Keratinocyte (primary cell): ENCODE results near the gene BPGM. TPM values are rescaled to one million over a fixed set of nuclear protein-coding genes. Genes with fewer than 3 reads are reported as not detected.

Experiments
- DNase-seq: peaks from one replicate; pipeline ENCODE4 v3.0.0-alpha.2; 2011; ENCODE audit warnings: low read depth, missing footprints, low spot score
- FAIRE-seq: peaks from 2 replicates; lab custom pipeline; 2011; peaks lifted over from hg19 to GRCh38; lab: Jason Lieb, UNC
- H2AFZ ChIP-seq: 2 replicates; pipeline ENCODE4 v1.6.0; 2012; ENCODE audit warnings: low read length, control low read depth, inconsistent platforms; ENCODE audit not compliant: control insufficient read depth
- H3K27ac ChIP-seq: 2 replicates; pipeline ENCODE4 v1.5.1; 2011; ENCODE audit warnings: low read length; ENCODE audit not compliant: control insufficient read depth, insufficient read depth
- H3K27me3 ChIP-seq: 3 replicates; pipeline ENCODE4 v1.6.0; 2011; ENCODE audit warnings: low read length; ENCODE audit not compliant: control insufficient read depth, insufficient read depth; ENCODE audit errors: extremely low read depth
- H3K36me3 ChIP-seq, 2 experiments: 2 replicates in 1 of 2; 3 replicates in 1 of 2; pipeline ENCODE4 v1.5.1; 2011; ENCODE audit warnings: low read length in 2 of 2, mild to moderate bottlenecking in 1 of 2; ENCODE audit not compliant: control insufficient read depth in 2 of 2, insufficient read depth in 2 of 2; ENCODE audit errors: extremely low read depth in 1 of 2
- H3K4me1 ChIP-seq: 3 replicates; pipeline ENCODE4 v1.5.1; 2011; ENCODE audit warnings: low read length; ENCODE audit not compliant: control insufficient read depth, insufficient read depth; ENCODE audit errors: extremely low read depth
- H3K4me2 ChIP-seq: 3 replicates; pipeline ENCODE4 v1.6.0; 2011; ENCODE audit warnings: low read depth, low read length; ENCODE audit not compliant: control insufficient read depth, insufficient read depth; ENCODE audit errors: extremely low read depth
- H3K4me3 ChIP-seq, 3 experiments: fragments of 200-600 bp in 1 of 3; sonication (generic) in 1 of 3; 2 replicates in 2 of 3; 3 replicates in 1 of 3; pipeline ENCODE4 v1.5.1; 2011 to 2016; ENCODE audit warnings: low read length in 3 of 3, mild to moderate bottlenecking in 3 of 3, control low read depth in 2 of 3, inconsistent platforms in 1 of 3, low read depth in 1 of 3, mixed read lengths in 1 of 3, mixed run types in 1 of 3, moderate library complexity in 1 of 3; ENCODE audit not compliant: control insufficient read depth in 2 of 3, insufficient read depth in 2 of 3; ENCODE audit errors: extremely low read depth in 1 of 3
- H3K79me2 ChIP-seq: 2 replicates; pipeline ENCODE4 v1.6.0; 2012; ENCODE audit warnings: low read length; ENCODE audit not compliant: control insufficient read depth, insufficient read depth
- H3K9ac ChIP-seq: 3 replicates; pipeline ENCODE4 v1.6.0; 2011; ENCODE audit warnings: low read length; ENCODE audit not compliant: control insufficient read depth, insufficient read depth; ENCODE audit errors: extremely low read depth
- H3K9me1 ChIP-seq: 3 replicates; pipeline ENCODE4 v1.6.0; 2011; ENCODE audit warnings: low read length; ENCODE audit not compliant: control insufficient read depth, insufficient read depth; ENCODE audit errors: extremely low read depth
- H3K9me3 ChIP-seq: 2 replicates; pipeline ENCODE4 v1.5.1; 2012; ENCODE audit warnings: low read depth, low read length; ENCODE audit not compliant: control insufficient read depth
- H4K20me1 ChIP-seq: 3 replicates; pipeline ENCODE4 v1.6.0; 2011; ENCODE audit warnings: low read length; ENCODE audit not compliant: control insufficient read depth, insufficient read depth; ENCODE audit errors: extremely low read depth
- EZH2 ChIP-seq: IDR thresholded peaks from one replicate; pipeline ENCODE4 v1.6.1; 2012; ENCODE audit warnings: inconsistent platforms, mild to moderate bottlenecking, low read length, moderate library complexity
- dilution Hi-C: fragments of 300-500 bp; cut with MboI; formaldehyde crosslinking; loops from one replicate; pipeline ENCODE4 v1.7.0; 2020; ENCODE audit warnings: low sequenced_read_pairs; ENCODE audit not compliant: extremely low pct_ligation_motif_present
- polyA plus RNA-seq, 5 experiments: library from polyadenylated mRNA; depleted of rRNA in 3 of 5; stranded (reverse) in 3 of 5; stranded (forward) in 1 of 5; unstranded in 1 of 5; fragments of >200 nt; gene quantifications; 1 replicate in 1 of 5; 2 replicates in 3 of 5; 3 replicates in 1 of 5; pipeline versions ENCODE4 v1.2.1 to v1.2.3, GENCODE V29; 2011 to 2012; ENCODE audit warnings: missing spikeins in 2 of 5, low read depth in 1 of 5, low replicate concordance in 1 of 5
- TF ChIP-seq, protein P1 (sequence below), 3 experiments: IDR thresholded peaks in 1 of 3; conservative IDR thresholded peaks in 1 of 3; optimal IDR thresholded peaks in 1 of 3; 2 replicates in 2 of 3; 3 replicates in 1 of 3; pipeline versions ENCODE3 to v1.5.1; 2011; ENCODE audit warnings: low read length in 3 of 3, mild to moderate bottlenecking in 3 of 3, moderate library complexity in 2 of 3, control low read depth in 1 of 3, inconsistent platforms in 1 of 3; ENCODE audit not compliant: insufficient read depth in 2 of 3; ENCODE audit errors: extremely low read depth in 1 of 3

Gene BPGM
- polyA plus RNA-seq, 1 donor (not counting 4 experiments of a cell fraction or from before 2014, with no cell fraction given), result 31.2 TPM

DNA sequence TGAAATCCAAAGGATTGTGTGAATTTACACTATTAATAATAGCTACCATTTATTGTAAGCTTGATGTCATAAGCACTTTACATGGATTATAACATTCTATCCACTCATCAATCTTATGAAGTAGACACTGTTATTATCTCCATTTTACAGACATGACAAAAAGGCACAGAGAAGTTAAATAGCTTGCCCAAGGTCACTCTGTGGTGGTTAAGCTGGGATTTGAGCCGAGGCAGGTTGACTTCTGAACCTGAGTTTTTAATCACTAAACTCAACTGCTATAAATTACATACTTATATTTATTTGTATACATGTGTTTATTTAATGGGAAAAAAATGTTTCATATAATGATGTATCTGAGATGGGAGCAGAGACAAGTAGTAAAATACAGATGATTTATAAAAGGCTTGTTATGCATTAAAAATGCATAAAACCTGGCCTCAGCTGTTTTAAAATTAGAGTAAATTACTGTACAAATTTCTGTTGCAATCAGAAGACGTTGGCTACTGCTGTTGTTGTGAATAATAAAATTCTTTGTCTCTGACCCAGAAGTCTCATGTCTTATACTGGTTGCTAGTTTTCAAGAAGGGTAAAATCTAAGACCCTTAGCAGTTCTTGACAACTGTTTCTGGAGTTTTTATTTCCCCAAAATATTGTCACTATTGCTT lies 71.7 kb downstream of the BPGM start:
- TF ChIP-seq, protein P1, sequence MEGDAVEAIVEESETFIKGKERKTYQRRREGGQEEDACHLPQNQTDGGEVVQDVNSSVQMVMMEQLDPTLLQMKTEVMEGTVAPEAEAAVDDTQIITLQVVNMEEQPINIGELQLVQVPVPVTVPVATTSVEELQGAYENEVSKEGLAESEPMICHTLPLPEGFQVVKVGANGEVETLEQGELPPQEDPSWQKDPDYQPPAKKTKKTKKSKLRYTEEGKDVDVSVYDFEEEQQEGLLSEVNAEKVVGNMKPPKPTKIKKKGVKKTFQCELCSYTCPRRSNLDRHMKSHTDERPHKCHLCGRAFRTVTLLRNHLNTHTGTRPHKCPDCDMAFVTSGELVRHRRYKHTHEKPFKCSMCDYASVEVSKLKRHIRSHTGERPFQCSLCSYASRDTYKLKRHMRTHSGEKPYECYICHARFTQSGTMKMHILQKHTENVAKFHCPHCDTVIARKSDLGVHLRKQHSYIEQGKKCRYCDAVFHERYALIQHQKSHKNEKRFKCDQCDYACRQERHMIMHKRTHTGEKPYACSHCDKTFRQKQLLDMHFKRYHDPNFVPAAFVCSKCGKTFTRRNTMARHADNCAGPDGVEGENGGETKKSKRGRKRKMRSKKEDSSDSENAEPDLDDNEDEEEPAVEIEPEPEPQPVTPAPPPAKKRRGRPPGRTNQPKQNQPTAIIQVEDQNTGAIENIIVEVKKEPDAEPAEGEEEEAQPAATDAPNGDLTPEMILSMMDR (optimal IDR thresholded peaks at IDR 0.05 in 1 of 3, IDR thresholded peaks at IDR 0.05 in 1 of 3, conservative IDR thresholded peaks at IDR 0.05 in 1 of 3; ENCODE audit: extremely low read depth in 1 of 3, insufficient read depth in 2 of 3, low read length in 3 of 3), result no peak
- TF ChIP-seq EZH2, result no peak
- Histone ChIP-seq H3K79me2 (no peaks in the 10 kb centered on the region), H3K4me1 (no peaks in the 10 kb centered on the region), H3K27me3 (no peaks in the 10 kb centered on the region), H4K20me1 (no peaks in the 10 kb centered on the region), H3K9me1 (no peaks in the 10 kb centered on the region), H3K9me3 (no peaks in the 10 kb centered on the region), H3K4me3 (no peak overlapping the region), H3K27ac (no peak overlapping the region), H2AFZ (no peak overlapping the region), H3K36me3 (no peaks in the 10 kb centered on the region), H3K9ac (no peak overlapping the region), H3K4me2 (no peak overlapping the region)
- dilution Hi-C loops, result no loop called here
- DNase-seq (no peak), FAIRE-seq (no peak)

GRCh38 chr7:134720091-134720935 lies 73.7 kb downstream of the BPGM start:
- no peaks in the 10 kb centered on the region for H4K20me1 ChIP-seq
- no peaks in the 10 kb centered on the region for H3K9me1 ChIP-seq
- H2AFZ ChIP-seq, result no peak overlapping the region
- DNase-seq (no peak), FAIRE-seq (no peak)
- no peaks in the 10 kb centered on the region for H3K27me3 ChIP-seq
- no peaks in the 10 kb centered on the region for H3K36me3 ChIP-seq
- TF ChIP-seq, protein P1 (optimal IDR thresholded peaks at IDR 0.05 in 1 of 3, IDR thresholded peaks at IDR 0.05 in 1 of 3, conservative IDR thresholded peaks at IDR 0.05 in 1 of 3; ENCODE audit: extremely low read depth in 1 of 3, insufficient read depth in 2 of 3, low read length in 3 of 3), result no peak
- no peak for TF ChIP-seq EZH2
- H3K9me3 ChIP-seq, result no peaks in the 10 kb centered on the region
- H3K4me2 ChIP-seq, result no peak overlapping the region
- no peak overlapping the region for H3K4me3 ChIP-seq
- no peak overlapping the region for H3K9ac ChIP-seq
- H3K27ac ChIP-seq, result no peak overlapping the region
- no peaks in the 10 kb centered on the region for H3K4me1 ChIP-seq
- H3K79me2 ChIP-seq, result no peaks in the 10 kb centered on the region
- dilution Hi-C loops, result no loop called here
